Measurements from ENCODE around the gene EXOC4.

EXOC4 gene

DNA sequence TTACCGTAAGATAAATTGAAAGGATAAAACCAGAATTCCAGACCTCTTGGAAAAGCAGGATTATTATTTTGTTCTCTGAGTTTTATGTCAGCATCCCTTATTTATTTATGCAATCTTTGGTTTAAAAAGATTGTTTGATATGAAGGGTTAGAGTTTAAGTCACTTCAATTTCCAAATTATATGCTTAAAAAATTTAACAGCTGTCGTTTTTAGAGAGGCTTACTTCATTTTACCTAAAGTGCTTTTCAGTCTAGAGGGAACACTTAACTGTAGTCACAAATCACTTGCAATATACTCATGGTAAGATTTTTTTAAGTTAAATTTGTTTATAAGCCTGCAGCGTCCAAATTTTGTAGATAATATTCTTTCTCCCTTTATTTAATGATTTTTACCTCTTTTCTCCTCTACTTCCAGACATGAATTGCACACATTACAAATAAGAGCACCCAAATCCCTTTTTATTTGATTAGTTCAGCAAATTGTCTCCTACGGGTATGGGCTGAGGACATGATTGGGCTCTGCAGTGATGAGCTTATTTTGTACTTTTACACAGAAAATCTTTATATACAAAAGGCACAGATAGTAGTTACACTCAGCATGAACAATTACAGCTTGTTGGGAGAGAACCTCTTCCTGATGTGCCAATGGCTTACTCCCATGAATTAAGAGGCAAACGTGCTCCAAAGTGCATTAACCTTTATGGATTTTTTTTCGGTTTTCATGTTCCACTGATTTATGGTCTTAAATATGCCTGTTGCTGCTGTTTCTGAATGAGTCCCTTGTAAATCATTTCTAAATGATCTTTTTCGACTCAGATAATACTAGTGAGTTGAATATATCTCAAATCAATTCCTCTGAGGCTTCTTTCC is 555.0 kb downstream of the EXOC4 start:
- H3K36me3 ChIP-seq (ENCODE audit: insufficient read depth, insufficient read length, low read length) = no peaks in the 10 kb centered on the region
- TF ChIP-seq SUZ12 (IDR thresholded peaks at IDR 0.05; ENCODE audit: extremely low read depth, insufficient read depth, insufficient read length) (no peak), YY1 (IDR thresholded peaks at IDR 0.05; ENCODE audit: insufficient read depth, insufficient read length) (no peak), ZNF274 (IDR thresholded peaks at IDR 0.05; ENCODE audit: low read depth, low read length) (no peak)
- H3K9me3 ChIP-seq (ENCODE audit: insufficient read depth, low read length) = no peaks in the 10 kb centered on the region
- DNase-seq (ENCODE audit: low read depth, low spot score) = no peak
- no peaks in the 10 kb centered on the region for H3K4me1 ChIP-seq (ENCODE audit: insufficient read depth, insufficient read length)
- H3K4me3 ChIP-seq (ENCODE audit: insufficient read length, low read depth) = no peak overlapping the region
- no peaks in the 10 kb centered on the region for H3K27me3 ChIP-seq (ENCODE audit: insufficient read depth, insufficient read length)
- H3K9ac ChIP-seq (ENCODE audit: insufficient read length, low read depth) = no peak overlapping the region

DNA sequence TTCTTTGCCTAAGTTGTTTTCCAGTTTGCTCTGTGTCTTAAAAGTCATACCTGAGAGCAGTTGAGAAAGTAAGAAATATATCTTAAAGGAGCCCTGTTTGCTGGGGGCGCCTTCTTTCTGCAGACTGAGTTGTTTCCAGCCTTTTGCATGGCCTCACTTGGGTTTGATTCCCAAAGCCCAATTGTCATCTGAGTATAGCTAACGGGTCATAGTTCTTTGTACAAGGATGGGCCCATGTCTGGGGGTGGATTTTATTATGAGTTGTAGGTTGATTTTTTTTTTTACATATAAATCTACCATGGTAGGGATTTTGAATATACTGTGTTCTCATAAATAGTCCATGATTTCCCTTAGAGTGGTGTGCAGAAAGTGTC is 555.6 kb downstream of the EXOC4 start:
- Histone ChIP-seq H3K9ac (ENCODE audit: insufficient read length, low read depth) (no peak overlapping the region), H3K36me3 (ENCODE audit: insufficient read depth, insufficient read length, low read length) (no peaks in the 10 kb centered on the region), H3K4me3 (ENCODE audit: insufficient read length, low read depth) (no peak overlapping the region), H3K27me3 (ENCODE audit: insufficient read depth, insufficient read length) (no peaks in the 10 kb centered on the region), H3K4me1 (ENCODE audit: insufficient read depth, insufficient read length) (no peaks in the 10 kb centered on the region), H3K9me3 (ENCODE audit: insufficient read depth, low read length) (no peaks in the 10 kb centered on the region)
- TF ChIP-seq SUZ12 (IDR thresholded peaks at IDR 0.05; ENCODE audit: extremely low read depth, insufficient read depth, insufficient read length) (no peak), YY1 (IDR thresholded peaks at IDR 0.05; ENCODE audit: insufficient read depth, insufficient read length) (no peak), ZNF274 (IDR thresholded peaks at IDR 0.05; ENCODE audit: low read depth, low read length) (no peak)
- DNase-seq (ENCODE audit: low read depth, low spot score) = no peak

DNA sequence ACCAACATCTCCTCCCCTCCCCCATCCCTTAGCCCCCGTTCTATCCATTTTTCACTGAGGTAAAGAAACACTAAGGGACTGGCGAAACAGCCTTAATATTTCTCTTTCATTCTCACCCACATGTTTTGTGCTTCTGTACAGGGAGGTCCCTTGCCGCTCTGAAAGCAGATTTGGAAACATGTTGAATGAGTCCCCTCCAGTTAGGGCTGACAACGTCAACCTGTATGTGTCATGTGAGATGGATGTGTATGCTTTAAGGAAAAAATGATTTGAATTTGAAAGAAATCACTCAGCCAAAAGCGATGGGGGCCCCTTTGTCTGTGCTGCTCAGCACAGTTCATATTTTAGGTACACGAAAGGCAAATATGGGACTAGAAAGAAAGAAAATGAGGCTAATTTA is 560.0 kb downstream of the EXOC4 start:
- Histone ChIP-seq H3K9me3 (ENCODE audit: insufficient read depth, low read length) (no peaks in the 10 kb centered on the region), H3K9ac (ENCODE audit: insufficient read length, low read depth) (no peak overlapping the region), H3K4me1 (ENCODE audit: insufficient read depth, insufficient read length) (no peaks in the 10 kb centered on the region), H3K27me3 (ENCODE audit: insufficient read depth, insufficient read length) (no peaks in the 10 kb centered on the region), H3K36me3 (ENCODE audit: insufficient read depth, insufficient read length, low read length) (peaks cover 3% of the 10 kb centered on the region), H3K4me3 (ENCODE audit: insufficient read length, low read depth) (no peak overlapping the region)
- TF ChIP-seq ZNF274 (IDR thresholded peaks at IDR 0.05; ENCODE audit: low read depth, low read length) (no peak), YY1 (IDR thresholded peaks at IDR 0.05; ENCODE audit: insufficient read depth, insufficient read length) (no peak), SUZ12 (IDR thresholded peaks at IDR 0.05; ENCODE audit: extremely low read depth, insufficient read depth, insufficient read length) (no peak)
- DNase-seq (ENCODE audit: low read depth, low spot score) = no peak

DNA sequence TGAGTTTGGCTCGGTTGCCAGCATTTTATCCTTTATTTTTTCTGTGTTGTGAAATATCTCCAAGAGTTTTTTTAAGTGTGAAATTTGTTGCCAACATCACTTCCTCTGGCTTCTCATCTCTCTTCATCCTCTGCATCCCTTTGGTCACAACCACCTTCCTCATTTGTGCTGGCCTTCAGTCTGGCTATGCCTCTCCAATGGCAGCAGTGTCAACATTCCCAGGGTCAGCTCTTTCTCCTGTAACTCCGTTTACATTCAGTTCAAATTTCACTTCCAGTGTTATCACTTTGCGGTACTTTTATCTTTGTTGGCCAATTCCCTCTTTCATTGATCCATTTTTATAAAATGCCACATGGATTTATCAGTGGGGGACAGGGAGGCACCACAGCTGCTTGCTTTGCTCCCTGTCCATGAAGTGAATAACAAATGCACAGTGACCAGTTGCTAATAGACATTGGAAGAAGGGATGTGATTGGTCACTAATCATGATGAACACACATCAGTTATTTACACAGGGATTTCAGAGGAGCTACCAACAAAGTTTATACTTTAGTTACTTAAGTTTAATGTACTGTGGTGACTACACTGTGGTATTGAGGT is 562.8 kb downstream of the EXOC4 start:
- H3K9me3 ChIP-seq (ENCODE audit: insufficient read depth, low read length) = no peaks in the 10 kb centered on the region
- TF ChIP-seq ZNF274 (IDR thresholded peaks at IDR 0.05; ENCODE audit: low read depth, low read length) = no peak
- H3K4me1 ChIP-seq (ENCODE audit: insufficient read depth, insufficient read length) = no peaks in the 10 kb centered on the region
- no peaks in the 10 kb centered on the region for H3K27me3 ChIP-seq (ENCODE audit: insufficient read depth, insufficient read length)
- H3K9ac ChIP-seq (ENCODE audit: insufficient read length, low read depth) = no peak overlapping the region
- H3K36me3 ChIP-seq (ENCODE audit: insufficient read depth, insufficient read length, low read length) = peaks cover 4% of the 10 kb centered on the region
- no peak overlapping the region for H3K4me3 ChIP-seq (ENCODE audit: insufficient read length, low read depth)
- DNase-seq (ENCODE audit: low read depth, low spot score) = no peak

DNA sequence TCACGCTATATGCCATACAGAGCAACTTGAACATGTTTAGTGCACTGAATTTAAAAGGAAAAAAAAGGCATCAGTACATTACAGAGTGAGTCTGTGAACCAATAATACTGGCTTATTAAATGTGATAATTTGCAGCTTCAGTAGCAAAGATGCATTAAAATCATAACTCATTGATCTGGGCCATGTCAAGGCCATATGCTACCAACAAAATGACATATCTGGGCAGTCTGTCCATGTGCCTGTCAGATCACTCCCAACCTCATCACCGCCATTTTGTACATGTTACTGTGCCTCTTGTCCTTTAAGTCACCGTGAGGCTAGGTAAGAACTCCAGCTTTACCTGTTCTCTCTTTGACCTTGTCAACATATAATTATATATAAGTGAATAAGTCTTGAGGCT is 566.8 kb downstream of the EXOC4 start:
- TF ChIP-seq SUZ12 (IDR thresholded peaks at IDR 0.05; ENCODE audit: extremely low read depth, insufficient read depth, insufficient read length) = no peak
- no peak for TF ChIP-seq ZNF274 (IDR thresholded peaks at IDR 0.05; ENCODE audit: low read depth, low read length)
- TF ChIP-seq YY1 (IDR thresholded peaks at IDR 0.05; ENCODE audit: insufficient read depth, insufficient read length) = no peak
- no peak overlapping the region for H3K4me3 ChIP-seq (ENCODE audit: insufficient read length, low read depth)
- no peaks in the 10 kb centered on the region for H3K9me3 ChIP-seq (ENCODE audit: insufficient read depth, low read length)
- H3K27me3 ChIP-seq (ENCODE audit: insufficient read depth, insufficient read length) = no peaks in the 10 kb centered on the region
- peaks cover 4% of the 10 kb centered on the region for H3K36me3 ChIP-seq (ENCODE audit: insufficient read depth, insufficient read length, low read length)
- no peaks in the 10 kb centered on the region for H3K4me1 ChIP-seq (ENCODE audit: insufficient read depth, insufficient read length)
- H3K9ac ChIP-seq (ENCODE audit: insufficient read length, low read depth) = no peak overlapping the region
- DNase-seq (ENCODE audit: low read depth, low spot score) = no peak

DNA sequence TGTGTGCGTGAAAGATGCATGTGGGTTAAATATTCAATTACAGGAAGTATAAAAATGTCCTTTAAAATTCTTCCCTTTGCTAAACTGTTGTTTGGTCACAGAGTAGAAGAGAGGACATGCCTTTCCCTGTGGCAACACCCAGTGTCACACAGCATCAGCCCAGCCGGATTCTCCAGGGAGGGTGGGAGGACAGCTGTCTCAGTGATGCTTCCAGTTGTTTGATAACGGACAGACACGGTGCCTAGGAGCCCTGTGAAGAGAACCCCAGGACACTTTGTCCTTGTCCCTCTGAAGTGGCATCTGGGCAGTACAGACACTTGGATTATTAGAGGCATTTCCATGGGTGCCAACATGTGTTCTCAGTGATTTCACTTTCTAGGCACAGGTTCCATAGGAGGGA is 567.7 kb downstream of the EXOC4 start:
- no peaks in the 10 kb centered on the region for H3K9me3 ChIP-seq (ENCODE audit: insufficient read depth, low read length)
- no peaks in the 10 kb centered on the region for H3K27me3 ChIP-seq (ENCODE audit: insufficient read depth, insufficient read length)
- peaks cover 4% of the 10 kb centered on the region for H3K36me3 ChIP-seq (ENCODE audit: insufficient read depth, insufficient read length, low read length)
- no peak overlapping the region for H3K4me3 ChIP-seq (ENCODE audit: insufficient read length, low read depth)
- no peak for TF ChIP-seq SUZ12 (IDR thresholded peaks at IDR 0.05; ENCODE audit: extremely low read depth, insufficient read depth, insufficient read length)
- no peak for TF ChIP-seq YY1 (IDR thresholded peaks at IDR 0.05; ENCODE audit: insufficient read depth, insufficient read length)
- TF ChIP-seq ZNF274 (IDR thresholded peaks at IDR 0.05; ENCODE audit: low read depth, low read length) = no peak
- no peak for DNase-seq (ENCODE audit: low read depth, low spot score)
- H3K4me1 ChIP-seq (ENCODE audit: insufficient read depth, insufficient read length) = no peaks in the 10 kb centered on the region
- H3K9ac ChIP-seq (ENCODE audit: insufficient read length, low read depth) = no peak overlapping the region

DNA sequence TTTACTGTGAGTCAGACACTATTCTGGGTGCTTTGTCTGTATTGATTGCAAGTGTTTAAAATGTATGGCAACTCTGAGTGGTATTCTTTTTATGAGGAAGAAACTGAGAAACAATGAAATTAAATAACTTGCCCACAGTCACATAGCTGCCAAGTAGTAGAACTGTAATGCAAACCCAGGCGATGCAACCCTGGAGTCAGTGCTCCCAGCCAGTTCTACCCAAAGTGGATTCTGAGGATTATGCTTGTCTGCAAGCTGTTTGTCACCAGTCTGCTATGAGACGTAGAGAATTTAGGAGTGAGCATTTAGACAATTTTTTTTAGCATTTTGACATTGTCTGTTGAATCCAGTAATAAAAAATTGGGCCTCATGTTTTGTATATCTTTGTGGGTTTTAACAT is 568.3 kb downstream of the EXOC4 start:
- H3K4me1 ChIP-seq (ENCODE audit: insufficient read depth, insufficient read length) = no peaks in the 10 kb centered on the region
- H3K9me3 ChIP-seq (ENCODE audit: insufficient read depth, low read length) = no peaks in the 10 kb centered on the region
- H3K4me3 ChIP-seq (ENCODE audit: insufficient read length, low read depth) = no peak overlapping the region
- H3K27me3 ChIP-seq (ENCODE audit: insufficient read depth, insufficient read length) = no peaks in the 10 kb centered on the region
- H3K9ac ChIP-seq (ENCODE audit: insufficient read length, low read depth) = no peak overlapping the region
- no peak for DNase-seq (ENCODE audit: low read depth, low spot score)
- H3K36me3 ChIP-seq (ENCODE audit: insufficient read depth, insufficient read length, low read length) = peaks cover 4% of the 10 kb centered on the region
- TF ChIP-seq YY1 (IDR thresholded peaks at IDR 0.05; ENCODE audit: insufficient read depth, insufficient read length) (no peak), SUZ12 (IDR thresholded peaks at IDR 0.05; ENCODE audit: extremely low read depth, insufficient read depth, insufficient read length) (no peak), ZNF274 (IDR thresholded peaks at IDR 0.05; ENCODE audit: low read depth, low read length) (no peak)

All from NT2/D1 (cell line).